ENCODE data around the gene SVOPL.

- TF ChIP-seq, protein P1, sequence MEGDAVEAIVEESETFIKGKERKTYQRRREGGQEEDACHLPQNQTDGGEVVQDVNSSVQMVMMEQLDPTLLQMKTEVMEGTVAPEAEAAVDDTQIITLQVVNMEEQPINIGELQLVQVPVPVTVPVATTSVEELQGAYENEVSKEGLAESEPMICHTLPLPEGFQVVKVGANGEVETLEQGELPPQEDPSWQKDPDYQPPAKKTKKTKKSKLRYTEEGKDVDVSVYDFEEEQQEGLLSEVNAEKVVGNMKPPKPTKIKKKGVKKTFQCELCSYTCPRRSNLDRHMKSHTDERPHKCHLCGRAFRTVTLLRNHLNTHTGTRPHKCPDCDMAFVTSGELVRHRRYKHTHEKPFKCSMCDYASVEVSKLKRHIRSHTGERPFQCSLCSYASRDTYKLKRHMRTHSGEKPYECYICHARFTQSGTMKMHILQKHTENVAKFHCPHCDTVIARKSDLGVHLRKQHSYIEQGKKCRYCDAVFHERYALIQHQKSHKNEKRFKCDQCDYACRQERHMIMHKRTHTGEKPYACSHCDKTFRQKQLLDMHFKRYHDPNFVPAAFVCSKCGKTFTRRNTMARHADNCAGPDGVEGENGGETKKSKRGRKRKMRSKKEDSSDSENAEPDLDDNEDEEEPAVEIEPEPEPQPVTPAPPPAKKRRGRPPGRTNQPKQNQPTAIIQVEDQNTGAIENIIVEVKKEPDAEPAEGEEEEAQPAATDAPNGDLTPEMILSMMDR (IDR thresholded peaks at IDR 0.05), result no peak
- no peak for TF ChIP-seq POLR2A (IDR thresholded peaks at IDR 0.05)
Measured at GRCh38 chr7:138551102-138551501, 150.1 kb downstream of the SVOPL start.
